ENCODE results near the gene SREBF2.

Gene SREBF2

DNA sequence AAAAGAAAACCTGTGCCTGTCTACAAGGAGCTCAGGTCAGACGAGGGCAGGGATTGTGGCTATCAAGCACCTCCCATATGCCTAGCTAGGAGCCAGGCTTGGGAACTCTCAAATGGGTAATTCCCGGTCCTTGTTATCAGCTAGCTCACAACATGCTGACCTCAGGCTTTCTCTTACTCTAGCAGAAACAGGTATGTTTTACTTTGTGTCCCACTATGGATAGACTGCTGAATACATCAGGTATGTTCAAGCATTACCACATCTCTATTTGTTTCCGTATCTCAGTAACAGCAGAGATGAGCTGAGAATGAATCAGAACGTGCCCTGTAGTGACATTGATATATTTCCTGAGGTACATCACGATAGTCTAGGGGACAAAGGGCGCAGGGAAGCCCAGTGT is 52.6 kb downstream of the SREBF2 start:
- no peak overlapping the region for H3K4me2 ChIP-seq (ENCODE audit: low read depth, low read length, poor library complexity, severe bottlenecking)
- H3K36me3 ChIP-seq (ENCODE audit: insufficient read depth, low read length): peaks cover 96% of the 10 kb centered on the region

DNA sequence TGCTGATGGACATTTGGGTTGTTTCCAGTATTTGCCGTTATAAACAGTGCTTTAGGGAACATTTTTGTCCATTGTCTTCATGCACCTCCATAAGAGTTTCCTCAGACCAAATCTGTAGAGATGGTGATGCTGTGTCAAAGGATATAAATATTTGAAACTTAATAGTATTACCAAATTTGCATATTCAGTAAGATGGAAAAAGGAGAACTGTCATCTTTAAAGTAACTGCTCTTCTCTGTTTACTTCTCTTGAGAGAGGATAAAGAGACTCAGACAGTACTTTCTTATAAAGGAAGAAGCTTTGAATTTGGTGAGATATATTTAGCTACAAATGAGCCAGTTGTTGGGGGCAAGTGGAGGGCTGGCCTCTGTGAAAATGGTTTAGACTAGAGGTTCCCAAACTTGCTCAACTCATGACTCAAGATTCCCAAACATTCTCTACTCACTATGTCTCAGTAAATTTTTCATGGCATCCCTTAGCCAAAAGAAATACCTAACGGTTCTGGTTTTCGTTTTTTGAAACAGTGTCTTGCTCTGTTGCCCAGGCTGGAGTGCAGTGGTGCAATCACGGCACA is 55.8 kb downstream of the SREBF2 start:
- Histone ChIP-seq H2AFZ (ENCODE audit: low read length) (no peak overlapping the region), H3K4me1 (ENCODE audit: insufficient read depth, low read length, poor library complexity, severe bottlenecking) (no peaks in the 10 kb centered on the region), H3K36me3 (ENCODE audit: insufficient read depth, low read length) (peaks cover 92% of the 10 kb centered on the region), H3K27me3 (ENCODE audit: insufficient read depth, low read length, poor library complexity, severe bottlenecking) (no peaks in the 10 kb centered on the region), H3K4me3 (ENCODE audit: low read length, poor library complexity, severe bottlenecking) (no peak overlapping the region), H3K4me2 (ENCODE audit: low read depth, low read length, poor library complexity, severe bottlenecking) (no peak overlapping the region), H4K20me1 (ENCODE audit: insufficient read depth, low read length, poor library complexity, severe bottlenecking) (no peaks in the 10 kb centered on the region), H3K9ac (ENCODE audit: low read depth, low read length, poor library complexity, severe bottlenecking) (no peak overlapping the region), H3F3A (ENCODE audit: low read depth) (no peaks in the 10 kb centered on the region), H3K9me2 (replicated peaks; ENCODE audit: low read depth, low read length) (no peaks in the 10 kb centered on the region), H3K79me2 (ENCODE audit: insufficient read depth, low read length) (no peaks in the 10 kb centered on the region), H3K9me3 (ENCODE audit: insufficient read depth, low read depth, low read length) (no peaks in the 10 kb centered on the region)
- no peak for TF ChIP-seq EZH2phosphoT487 (IDR thresholded peaks at IDR 0.05; ENCODE audit: borderline replicate concordance)
- TF ChIP-seq, protein P1, sequence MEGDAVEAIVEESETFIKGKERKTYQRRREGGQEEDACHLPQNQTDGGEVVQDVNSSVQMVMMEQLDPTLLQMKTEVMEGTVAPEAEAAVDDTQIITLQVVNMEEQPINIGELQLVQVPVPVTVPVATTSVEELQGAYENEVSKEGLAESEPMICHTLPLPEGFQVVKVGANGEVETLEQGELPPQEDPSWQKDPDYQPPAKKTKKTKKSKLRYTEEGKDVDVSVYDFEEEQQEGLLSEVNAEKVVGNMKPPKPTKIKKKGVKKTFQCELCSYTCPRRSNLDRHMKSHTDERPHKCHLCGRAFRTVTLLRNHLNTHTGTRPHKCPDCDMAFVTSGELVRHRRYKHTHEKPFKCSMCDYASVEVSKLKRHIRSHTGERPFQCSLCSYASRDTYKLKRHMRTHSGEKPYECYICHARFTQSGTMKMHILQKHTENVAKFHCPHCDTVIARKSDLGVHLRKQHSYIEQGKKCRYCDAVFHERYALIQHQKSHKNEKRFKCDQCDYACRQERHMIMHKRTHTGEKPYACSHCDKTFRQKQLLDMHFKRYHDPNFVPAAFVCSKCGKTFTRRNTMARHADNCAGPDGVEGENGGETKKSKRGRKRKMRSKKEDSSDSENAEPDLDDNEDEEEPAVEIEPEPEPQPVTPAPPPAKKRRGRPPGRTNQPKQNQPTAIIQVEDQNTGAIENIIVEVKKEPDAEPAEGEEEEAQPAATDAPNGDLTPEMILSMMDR (conservative IDR thresholded peaks at IDR 0.05; ENCODE audit: low read length): no peak

More for the DNA sequence above, 52.6 kb downstream of the SREBF2 start:
- Histone ChIP-seq H3K9me2 (replicated peaks; ENCODE audit: low read depth, low read length) (no peaks in the 10 kb centered on the region), H3K79me2 (ENCODE audit: insufficient read depth, low read length) (no peaks in the 10 kb centered on the region), H3K9me3 (ENCODE audit: insufficient read depth, low read depth, low read length) (no peaks in the 10 kb centered on the region), H3K4me3 (ENCODE audit: low read length, poor library complexity, severe bottlenecking) (no peak overlapping the region), H4K20me1 (ENCODE audit: insufficient read depth, low read length, poor library complexity, severe bottlenecking) (no peaks in the 10 kb centered on the region), H2AFZ (ENCODE audit: low read length) (no peak overlapping the region), H3K27me3 (ENCODE audit: insufficient read depth, low read length, poor library complexity, severe bottlenecking) (no peaks in the 10 kb centered on the region), H3K4me1 (ENCODE audit: insufficient read depth, low read length, poor library complexity, severe bottlenecking) (no peaks in the 10 kb centered on the region), H3F3A (ENCODE audit: low read depth) (no peaks in the 10 kb centered on the region), H3K9ac (ENCODE audit: low read depth, low read length, poor library complexity, severe bottlenecking) (no peak overlapping the region)
- TF ChIP-seq EZH2phosphoT487 (IDR thresholded peaks at IDR 0.05; ENCODE audit: borderline replicate concordance): no peak
- TF ChIP-seq, protein P1 (conservative IDR thresholded peaks at IDR 0.05; ENCODE audit: low read length): no peak

DNA sequence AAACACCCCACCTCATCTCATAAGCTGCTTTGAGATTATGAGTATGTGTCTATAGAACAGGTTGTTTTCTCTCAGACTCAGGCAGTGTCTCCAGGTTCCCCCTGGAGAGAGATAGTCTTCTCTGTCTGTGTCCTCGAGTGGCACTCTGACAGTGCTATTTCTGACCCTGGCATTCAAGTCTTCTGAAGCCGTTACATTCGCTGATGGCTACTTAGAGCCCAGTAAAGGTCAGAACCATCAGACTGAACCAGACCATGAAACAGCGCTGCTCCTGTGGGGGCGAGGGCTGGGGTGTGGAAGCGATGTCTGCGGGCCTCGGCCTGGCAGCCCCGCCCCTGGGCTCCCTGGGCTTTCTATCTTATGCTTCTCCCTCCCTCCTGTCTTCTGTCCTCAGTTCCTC is 58.5 kb downstream of the SREBF2 start:
- H3K4me1 ChIP-seq (ENCODE audit: insufficient read depth, low read length, poor library complexity, severe bottlenecking): no peaks in the 10 kb centered on the region
- H3K9ac ChIP-seq (ENCODE audit: low read depth, low read length, poor library complexity, severe bottlenecking): no peak overlapping the region
- H3F3A ChIP-seq (ENCODE audit: low read depth): no peaks in the 10 kb centered on the region
- TF ChIP-seq EZH2phosphoT487 (IDR thresholded peaks at IDR 0.05; ENCODE audit: borderline replicate concordance): no peak
- TF ChIP-seq, protein P1 (conservative IDR thresholded peaks at IDR 0.05; ENCODE audit: low read length): no peak
- no peaks in the 10 kb centered on the region for H3K9me2 ChIP-seq (replicated peaks; ENCODE audit: low read depth, low read length)
- H3K27me3 ChIP-seq (ENCODE audit: insufficient read depth, low read length, poor library complexity, severe bottlenecking): no peaks in the 10 kb centered on the region
- no peak overlapping the region for H2AFZ ChIP-seq (ENCODE audit: low read length)
- H3K36me3 ChIP-seq (ENCODE audit: insufficient read depth, low read length): peaks cover 88% of the 10 kb centered on the region
- H3K4me2 ChIP-seq (ENCODE audit: low read depth, low read length, poor library complexity, severe bottlenecking): no peak overlapping the region
- H4K20me1 ChIP-seq (ENCODE audit: insufficient read depth, low read length, poor library complexity, severe bottlenecking): no peaks in the 10 kb centered on the region
- H3K9me3 ChIP-seq (ENCODE audit: insufficient read depth, low read depth, low read length): no peaks in the 10 kb centered on the region
- H3K4me3 ChIP-seq (ENCODE audit: low read length, poor library complexity, severe bottlenecking): no peak overlapping the region
- no peaks in the 10 kb centered on the region for H3K79me2 ChIP-seq (ENCODE audit: insufficient read depth, low read length)

Measured in Loucy (cell line).